CD8-positive, alpha-beta memory T cell (primary cell): Measurements from ENCODE around the gene ARHGDIA. TPM values are rescaled to one million over a fixed set of nuclear protein-coding genes. Genes with fewer than 3 reads are reported as not detected.

Experiments
- CTCF ChIA-PET: fragments of 350-600 bp; sonication (Branson Sonifier 250); formaldehyde crosslinking; loops from one replicate; lab custom pipeline; 2021; ENCODE audit warnings: antibody characterized with exemption; lab: Charles Lee
- POLR2A ChIA-PET: fragments of 350-600 bp; sonication (Branson Sonifier 250); formaldehyde crosslinking; loops from one replicate; lab custom pipeline; 2021; ENCODE audit warnings: antibody characterized with exemption; lab: Charles Lee
- DNase-seq, 5 donors: peaks; one replicate each; pipeline versions ENCODE4 v3.0.0 to v3.0.0-alpha.2; 2020 to 2022; ENCODE audit warnings: mixed read lengths in 1 of 5
- H3K27ac ChIP-seq: one replicate; pipeline ENCODE4 v1.7.0; 2013; ENCODE audit warnings: low read depth, mild to moderate bottlenecking, low read length, moderate library complexity
- H3K27me3 ChIP-seq: 2 replicates; pipeline ENCODE4 v1.7.0; 2013; ENCODE audit warnings: low read length, mild to moderate bottlenecking; ENCODE audit not compliant: insufficient read depth, poor library complexity, severe bottlenecking
- H3K36me3 ChIP-seq: 2 replicates; pipeline ENCODE4 v1.7.0; 2013; ENCODE audit warnings: mild to moderate bottlenecking, low read length, moderate library complexity; ENCODE audit not compliant: insufficient read depth
- H3K4me1 ChIP-seq: 2 replicates; pipeline ENCODE4 v1.7.0; 2013; ENCODE audit warnings: mild to moderate bottlenecking, low read length, moderate library complexity; ENCODE audit not compliant: insufficient read depth
- H3K4me3 ChIP-seq: 2 replicates; pipeline ENCODE4 v1.7.0; 2013; ENCODE audit warnings: mild to moderate bottlenecking, low read length
- H3K9me3 ChIP-seq: 2 replicates; pipeline ENCODE4 v1.7.0; 2013; ENCODE audit warnings: mild to moderate bottlenecking, low read length
- H3K27ac Mint-ChIP-seq, 8 donors: one replicate each; pipeline ENCODE4 v1.8.0; 2020 to 2021; ENCODE audit warnings: mixed read lengths in 8 of 8, mild to moderate bottlenecking in 6 of 8, inconsistent platforms in 3 of 8, moderate library complexity in 3 of 8
- H3K27me3 Mint-ChIP-seq, 2 donors: one replicate each; pipeline ENCODE4 v1.8.0; 2020 to 2021; ENCODE audit warnings: mixed read lengths in 2 of 2, mild to moderate bottlenecking in 1 of 2, moderate library complexity in 1 of 2
- H3K36me3 Mint-ChIP-seq, 3 donors: one replicate each; pipeline ENCODE4 v1.8.0; 2020 to 2021; ENCODE audit warnings: mixed read lengths in 3 of 3, inconsistent platforms in 1 of 3, mild to moderate bottlenecking in 1 of 3
- H3K4me1 Mint-ChIP-seq, 3 donors: one replicate each; pipeline ENCODE4 v1.8.0; 2020 to 2021; ENCODE audit warnings: mixed read lengths in 3 of 3, inconsistent platforms in 1 of 3, mild to moderate bottlenecking in 1 of 3
- H3K4me3 Mint-ChIP-seq, 7 donors: one replicate each; pipeline ENCODE4 v1.8.0; 2020 to 2021; ENCODE audit warnings: mixed read lengths in 7 of 7, mild to moderate bottlenecking in 6 of 7, moderate library complexity in 4 of 7, inconsistent platforms in 2 of 7
- H3K9me3 Mint-ChIP-seq, 5 donors: one replicate each; pipeline ENCODE4 v1.8.0; 2020 to 2022; ENCODE audit warnings: mixed read lengths in 5 of 5, mild to moderate bottlenecking in 3 of 5, moderate library complexity in 2 of 5, inconsistent platforms in 1 of 5
- polyA plus RNA-seq: library from polyadenylated mRNA; unstranded; fragments of 300-500 nt; fragmentation: Illumina TruSeq; gene quantifications from one replicate; pipeline ENCODE4 v1.2.3, GENCODE V29; 2021
- total RNA-seq, 2 experiments: library from RNA; stranded (reverse); gene quantifications; one replicate each; pipeline ENCODE4 v1.2.3, GENCODE V29; 2021

Gene ARHGDIA
- total and polyA plus RNA-seq, 3 experiments from 2014 or later, result 237 to 677 (median 662) TPM

GRCh38 chr17:81904600-81905423 lies 33.7 kb upstream of the ARHGDIA start:
- no peaks in the 10 kb centered on the region for H3K9me3 ChIP-seq
- H3K4me3 ChIP-seq, result no peak overlapping the region
- H3K36me3 ChIP-seq, result no peaks in the 10 kb centered on the region
- peaks cover under 1% of the 10 kb centered on the region for H3K4me1 ChIP-seq
- ChIA-PET CTCF (no interaction called here), POLR2A (no interaction called here)
- Mint-ChIP-seq H3K27ac (no peak overlapping the region), H3K36me3 (peaks cover 0 to 44% (median 6%) of the 10 kb centered on the region in 3 donors), H3K27me3 (peaks cover 8 to 12% of the 10 kb centered on the region in 2 donors), H3K9me3 (no peaks in the 10 kb centered on the region), H3K4me3 (no peak overlapping the region), H3K4me1 (peaks cover 7 to 9% (median 8%) of the 10 kb centered on the region in 3 donors)
- DNase-seq, result no peak
- H3K27me3 ChIP-seq, result peaks cover 7% of the 10 kb centered on the region
- no peak overlapping the region for H3K27ac ChIP-seq

GRCh38 chr17:81903896-81904599 lies 32.9 kb upstream of the ARHGDIA start:
- Histone ChIP-seq H3K27me3 (peaks cover 7% of the 10 kb centered on the region), H3K36me3 (no peaks in the 10 kb centered on the region), H3K9me3 (no peaks in the 10 kb centered on the region), H3K27ac (no peak overlapping the region), H3K4me1 (no peaks in the 10 kb centered on the region), H3K4me3 (no peak overlapping the region)
- Mint-ChIP-seq H3K36me3 (peaks cover 0 to 50% (median 6%) of the 10 kb centered on the region in 3 donors), H3K9me3 (no peaks in the 10 kb centered on the region), H3K27me3 (peaks cover 8 to 12% of the 10 kb centered on the region in 2 donors), H3K27ac (no peak overlapping the region), H3K4me1 (peaks cover 4 to 7% (median 6%) of the 10 kb centered on the region in 3 donors), H3K4me3 (no peak overlapping the region)
- CTCF ChIA-PET, result no interaction called here
- DNase-seq, result no peak
- POLR2A ChIA-PET, result no interaction called here

- no peaks in the 10 kb centered on the region for H3K9me3 Mint-ChIP-seq
- Histone ChIP-seq H3K9me3 (no peaks in the 10 kb centered on the region), H3K4me3 (no peak overlapping the region), H3K27ac (no peak overlapping the region), H3K27me3 (peaks cover 7% of the 10 kb centered on the region), H3K4me1 (no peaks in the 10 kb centered on the region), H3K36me3 (no peaks in the 10 kb centered on the region)
- H3K4me1 Mint-ChIP-seq, result peaks cover 4 to 7% (median 6%) of the 10 kb centered on the region in 3 donors
- peaks cover 8 to 12% of the 10 kb centered on the region in 2 donors for H3K27me3 Mint-ChIP-seq
- H3K27ac Mint-ChIP-seq, result no peak overlapping the region
- no peak for DNase-seq
- H3K4me3 Mint-ChIP-seq, result peak overlapping the region in 1 of 7 donors; percentile 32
- CTCF ChIA-PET, result no interaction called here
- H3K36me3 Mint-ChIP-seq, result peaks cover 0 to 53% (median 6%) of the 10 kb centered on the region in 3 donors
- POLR2A ChIA-PET, result no interaction called here
Observed at GRCh38 chr17:81903415-81903831, 32.3 kb upstream of the ARHGDIA start.

DNA sequence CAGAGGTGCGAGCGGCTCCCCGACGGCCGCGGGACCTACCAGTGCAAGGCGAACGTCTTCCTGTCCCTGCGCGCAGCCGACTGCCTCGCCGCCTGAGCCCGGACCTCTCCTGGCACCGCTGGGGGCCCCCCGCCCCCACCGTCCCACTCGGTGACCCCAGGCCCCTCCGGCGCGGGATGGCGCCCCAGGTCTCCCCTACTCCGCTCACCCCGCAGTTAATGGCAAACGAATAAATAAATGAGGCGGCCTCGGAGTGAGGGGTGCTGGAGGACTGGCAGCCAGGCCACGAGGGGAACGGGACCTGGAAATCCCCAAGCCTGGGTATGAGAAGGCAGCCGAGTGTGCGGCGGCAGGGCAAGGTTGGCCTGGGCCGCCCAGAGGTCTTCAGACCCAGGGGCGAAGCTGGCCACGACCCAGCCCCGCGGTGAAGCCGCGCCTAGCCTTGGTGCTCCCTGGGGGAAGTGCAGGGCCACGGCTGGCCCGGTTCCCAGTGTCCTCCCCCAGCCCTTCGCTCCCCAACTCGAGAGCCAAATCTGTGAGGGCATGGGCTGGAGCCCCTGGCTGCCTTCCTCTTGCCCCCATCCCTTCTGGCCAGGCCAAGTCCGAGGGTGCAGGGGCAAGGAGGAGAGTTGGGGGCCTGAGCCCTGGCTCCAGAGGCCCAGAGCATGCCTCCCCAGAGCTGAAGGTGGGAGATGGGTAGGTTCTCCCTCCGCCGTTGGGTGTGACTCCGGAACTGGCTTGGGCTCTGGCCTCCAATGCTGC lies 31.7 kb upstream of the ARHGDIA start:
- H3K36me3 Mint-ChIP-seq, result peaks cover 0 to 53% (median 6%) of the 10 kb centered on the region in 3 donors
- Histone ChIP-seq H3K27me3 (peaks cover 7% of the 10 kb centered on the region), H3K4me1 (no peaks in the 10 kb centered on the region), H3K36me3 (no peaks in the 10 kb centered on the region), H3K4me3 (no peak overlapping the region), H3K27ac (no peak overlapping the region), H3K9me3 (no peaks in the 10 kb centered on the region)
- ChIA-PET POLR2A (no interaction called here), CTCF (no interaction called here)
- DNase-seq, result no peak
- no peaks in the 10 kb centered on the region for H3K9me3 Mint-ChIP-seq
- peaks cover 4 to 7% (median 6%) of the 10 kb centered on the region in 3 donors for H3K4me1 Mint-ChIP-seq
- no peak overlapping the region for H3K27ac Mint-ChIP-seq
- H3K27me3 Mint-ChIP-seq, result peaks cover 8 to 12% of the 10 kb centered on the region in 2 donors
- no peak overlapping the region for H3K4me3 Mint-ChIP-seq

GRCh38 chr17:81902023-81902652 lies 31.0 kb upstream of the ARHGDIA start, which contains the start of gene NPB:
Gene NPB (plus strand): TSS chr17:81902238. CDS start chr17:81902278, 40 bp downstream.
- peaks cover 0 to 53% (median 6%) of the 10 kb centered on the region in 3 donors for H3K36me3 Mint-ChIP-seq
- DNase-seq, result no peak
- no peaks in the 10 kb centered on the region for H3K9me3 Mint-ChIP-seq
- Histone ChIP-seq H3K27ac (no peak within 1 kb of the TSS), H3K4me3 (no peak within 1 kb of the TSS), H3K4me1 (no peaks in the 10 kb centered on the region), H3K27me3 (peaks cover 7% of the 10 kb centered on the region), H3K36me3 (no peaks in the 10 kb centered on the region), H3K9me3 (no peaks in the 10 kb centered on the region)
- H3K27ac Mint-ChIP-seq, result no peak within 1 kb of the TSS
- POLR2A ChIA-PET, result no interaction called here
- peaks cover 4 to 7% (median 6%) of the 10 kb centered on the region in 3 donors for H3K4me1 Mint-ChIP-seq
- CTCF ChIA-PET, result interaction anchor here (0.8 kb wide), 1 partner anchor 649 kb away, joined by 3 read pairs; no protein-coding TSS in a partner anchor
- H3K27me3 Mint-ChIP-seq, result peaks cover 8 to 12% of the 10 kb centered on the region in 2 donors
- peak within 1 kb of the TSS in 5 of 7 donors; percentile 28 to 81 (median 39) for H3K4me3 Mint-ChIP-seq

- H3K27me3 Mint-ChIP-seq, result peaks cover 8 to 12% of the 10 kb centered on the region in 2 donors
- Histone ChIP-seq H3K27ac (no peak overlapping the region), H3K4me1 (no peaks in the 10 kb centered on the region), H3K27me3 (peaks cover 7% of the 10 kb centered on the region), H3K4me3 (no peak overlapping the region), H3K36me3 (no peaks in the 10 kb centered on the region), H3K9me3 (no peaks in the 10 kb centered on the region)
- H3K36me3 Mint-ChIP-seq, result peaks cover 0 to 51% (median 6%) of the 10 kb centered on the region in 3 donors
- no peaks in the 10 kb centered on the region for H3K9me3 Mint-ChIP-seq
- H3K27ac Mint-ChIP-seq, result no peak overlapping the region
- DNase-seq, result no peak
- peak overlapping the region in 6 of 7 donors; percentile 10 to 81 (median 42) for H3K4me3 Mint-ChIP-seq
- ChIA-PET POLR2A (no interaction called here), CTCF (interaction anchor here (0.8 kb wide), 1 partner anchor 648 kb away, joined by 3 read pairs; no protein-coding TSS in a partner anchor)
- H3K4me1 Mint-ChIP-seq, result peaks cover 4 to 7% (median 6%) of the 10 kb centered on the region in 3 donors
Observed at GRCh38 chr17:81901167-81902022, 30.3 kb upstream of the ARHGDIA start.
